SU-DHL-6 (cell line): ENCODE measurements around the gene RPUSD2.

Source experiments
- H2AFZ ChIP-seq: fragments of 200-600 bp; sonication (generic); 2 replicates; pipeline ENCODE4 v1.6.1; 2014; ENCODE audit warnings: low read depth, mild to moderate bottlenecking, moderate library complexity, mixed read lengths, antibody characterized with exemption, low read length; ENCODE audit not compliant: severe bottlenecking
- H3F3A ChIP-seq: fragments of 200-600 bp; shearing (Covaris generic); 2 replicates; pipeline ENCODE4 v1.6.0; 2016; ENCODE audit warnings: antibody characterized with exemption, mild to moderate bottlenecking; ENCODE audit not compliant: insufficient read depth
- H3K27ac ChIP-seq: fragments of 200-600 bp; sonication (generic); 2 replicates; pipeline ENCODE4 v1.5.1; 2016; ENCODE audit warnings: low read depth, mild to moderate bottlenecking, low read length, moderate library complexity, mixed read lengths
- H3K27me3 ChIP-seq: fragments of 200-600 bp; sonication (generic), shearing (Covaris generic); 2 replicates; pipeline ENCODE4 v1.6.0; 2014; ENCODE audit warnings: mild to moderate bottlenecking, low read length
- H3K36me3 ChIP-seq: fragments of 200-600 bp; sonication (generic); 2 replicates; pipeline ENCODE4 v1.6.1; 2014; ENCODE audit warnings: mild to moderate bottlenecking, low read length, mixed read lengths
- H3K4me2 ChIP-seq: fragments of 300-600, 200-600 bp; shearing (Covaris generic), sonication (generic); 2 replicates; pipeline ENCODE4 v1.6.0; 2014; ENCODE audit warnings: low read length, low read depth, mild to moderate bottlenecking; ENCODE audit not compliant: poor library complexity, severe bottlenecking
- H3K4me3 ChIP-seq: fragments of 200-600 bp; sonication (generic); 2 replicates; pipeline ENCODE4 v1.5.1; 2014; ENCODE audit warnings: antibody characterized with exemption, low read length, mild to moderate bottlenecking, mixed read lengths; ENCODE audit not compliant: insufficient read depth, poor library complexity, severe bottlenecking
- H3K79me2 ChIP-seq: fragments of 200-600 bp; sonication (generic); 2 replicates; pipeline ENCODE4 v1.6.1; 2014; ENCODE audit warnings: mild to moderate bottlenecking, low read length, moderate library complexity; ENCODE audit not compliant: insufficient read depth
- H3K9ac ChIP-seq: fragments of 200-600 bp; sonication (generic); 2 replicates; pipeline ENCODE4 v1.7.0; 2014; ENCODE audit warnings: mild to moderate bottlenecking, low read length
- H3K9me2 ChIP-seq: fragments of 200-600 bp; sonication (generic); replicated peaks from 2 replicates; pipeline ENCODE4 v1.6.1; 2014; ENCODE audit warnings: low read length; ENCODE audit not compliant: insufficient read depth
- H3K9me3 ChIP-seq: fragments of 200-600 bp; sonication (generic); 2 replicates; pipeline ENCODE4 v1.6.1; 2014; ENCODE audit warnings: low read length, mixed read lengths; ENCODE audit not compliant: insufficient read depth
- H4K20me1 ChIP-seq: fragments of 200-600 bp; sonication (generic); 2 replicates; pipeline ENCODE4 v1.6.1; 2014; ENCODE audit warnings: low read depth, mild to moderate bottlenecking, antibody characterized with exemption, low read length, moderate library complexity, mixed read lengths
- EZH2phosphoT487 ChIP-seq: fragments of 200-600 bp; sonication (generic), shearing (Covaris generic); conservative IDR thresholded peaks from 2 replicates; pipeline ENCODE4 v1.6.1; 2018; ENCODE audit warnings: mild to moderate bottlenecking, antibody characterized with exemption, low read length, moderate library complexity, mixed read lengths
- TF ChIP-seq, protein P1 (sequence below): fragments of 200-600 bp; sonication (generic); IDR thresholded peaks from one replicate; pipeline ENCODE4 v1.5.1; 2017; ENCODE audit warnings: antibody characterized with exemption, mild to moderate bottlenecking, low read length, moderate library complexity; ENCODE audit not compliant: insufficient read depth, poor library complexity, severe bottlenecking

RPUSD2 gene

DNA sequence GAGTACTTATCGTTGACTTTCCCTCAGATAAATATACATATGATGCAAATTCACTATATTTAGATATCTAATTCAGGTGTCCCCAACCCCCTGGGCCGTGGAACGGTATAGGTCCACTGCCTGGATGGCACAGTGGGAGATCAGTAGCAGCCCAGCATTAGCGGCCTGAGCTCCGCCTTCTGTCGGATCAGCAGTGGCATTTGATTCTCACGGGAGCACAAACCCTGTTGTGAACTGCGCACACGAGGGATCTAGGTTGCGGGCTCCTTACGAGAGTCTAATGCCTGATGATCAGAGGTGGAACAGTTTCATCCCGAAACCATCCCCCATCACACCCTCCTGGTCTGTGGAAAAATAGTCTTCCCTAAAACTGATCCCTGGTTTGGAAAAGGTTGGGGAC is 31.9 kb downstream of the RPUSD2 start:
- H2AFZ ChIP-seq, result no peak overlapping the region
- peaks cover 91% of the 10 kb centered on the region for H3K79me2 ChIP-seq
- TF ChIP-seq EZH2phosphoT487, result no peak
- TF ChIP-seq, protein P1, sequence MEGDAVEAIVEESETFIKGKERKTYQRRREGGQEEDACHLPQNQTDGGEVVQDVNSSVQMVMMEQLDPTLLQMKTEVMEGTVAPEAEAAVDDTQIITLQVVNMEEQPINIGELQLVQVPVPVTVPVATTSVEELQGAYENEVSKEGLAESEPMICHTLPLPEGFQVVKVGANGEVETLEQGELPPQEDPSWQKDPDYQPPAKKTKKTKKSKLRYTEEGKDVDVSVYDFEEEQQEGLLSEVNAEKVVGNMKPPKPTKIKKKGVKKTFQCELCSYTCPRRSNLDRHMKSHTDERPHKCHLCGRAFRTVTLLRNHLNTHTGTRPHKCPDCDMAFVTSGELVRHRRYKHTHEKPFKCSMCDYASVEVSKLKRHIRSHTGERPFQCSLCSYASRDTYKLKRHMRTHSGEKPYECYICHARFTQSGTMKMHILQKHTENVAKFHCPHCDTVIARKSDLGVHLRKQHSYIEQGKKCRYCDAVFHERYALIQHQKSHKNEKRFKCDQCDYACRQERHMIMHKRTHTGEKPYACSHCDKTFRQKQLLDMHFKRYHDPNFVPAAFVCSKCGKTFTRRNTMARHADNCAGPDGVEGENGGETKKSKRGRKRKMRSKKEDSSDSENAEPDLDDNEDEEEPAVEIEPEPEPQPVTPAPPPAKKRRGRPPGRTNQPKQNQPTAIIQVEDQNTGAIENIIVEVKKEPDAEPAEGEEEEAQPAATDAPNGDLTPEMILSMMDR, result no peak
- no peaks in the 10 kb centered on the region; the same call in 1 of the 2 replicates for H3K9me3 ChIP-seq
- H3K4me3 ChIP-seq, result no peak overlapping the region
- no peaks in the 10 kb centered on the region for H4K20me1 ChIP-seq
- no peak overlapping the region for H3K27ac ChIP-seq
- H3F3A ChIP-seq, result no peaks in the 10 kb centered on the region; the same call in 1 of the 2 replicates
- H3K9me2 ChIP-seq, result no peaks in the 10 kb centered on the region
- H3K36me3 ChIP-seq, result peaks cover 22% of the 10 kb centered on the region
- no peaks in the 10 kb centered on the region for H3K27me3 ChIP-seq
- no peak overlapping the region for H3K4me2 ChIP-seq
- no peak overlapping the region for H3K9ac ChIP-seq

DNA sequence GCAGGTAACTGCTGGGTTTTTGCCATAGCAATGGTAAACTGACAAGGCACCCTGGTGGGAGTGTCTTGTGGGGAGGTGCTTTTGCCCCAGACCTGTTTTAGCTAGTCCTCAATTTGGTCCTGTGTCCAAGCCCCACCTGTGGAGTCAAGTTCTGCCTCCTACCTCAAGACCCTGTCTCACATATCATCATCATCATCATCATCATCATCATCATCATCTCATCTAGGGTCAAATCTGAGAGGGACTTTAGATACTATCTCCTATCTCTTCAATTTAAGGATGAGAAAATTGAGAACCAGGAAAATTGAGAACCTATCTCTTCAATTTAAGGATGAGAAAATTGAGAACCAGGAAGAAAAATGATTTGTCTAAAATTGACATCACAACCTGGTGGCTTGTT is 34.8 kb downstream of the RPUSD2 start:
- TF ChIP-seq, protein P1, result no peak
- TF ChIP-seq EZH2phosphoT487, result no peak
- H3K4me3 ChIP-seq, result no peak overlapping the region
- H3K36me3 ChIP-seq, result peaks cover 39% of the 10 kb centered on the region
- no peak overlapping the region for H3K9ac ChIP-seq
- H3K27me3 ChIP-seq, result no peaks in the 10 kb centered on the region
- peaks cover 68% of the 10 kb centered on the region for H3K79me2 ChIP-seq
- H4K20me1 ChIP-seq, result no peaks in the 10 kb centered on the region
- H2AFZ ChIP-seq, result no peak overlapping the region
- H3K27ac ChIP-seq, result no peak overlapping the region
- no peaks in the 10 kb centered on the region; the same call in 1 of the 2 replicates for H3K9me3 ChIP-seq
- H3K4me2 ChIP-seq, result no peak overlapping the region
- no peaks in the 10 kb centered on the region for H3K9me2 ChIP-seq
- H3F3A ChIP-seq, result no peaks in the 10 kb centered on the region; the same call in 1 of the 2 replicates

DNA sequence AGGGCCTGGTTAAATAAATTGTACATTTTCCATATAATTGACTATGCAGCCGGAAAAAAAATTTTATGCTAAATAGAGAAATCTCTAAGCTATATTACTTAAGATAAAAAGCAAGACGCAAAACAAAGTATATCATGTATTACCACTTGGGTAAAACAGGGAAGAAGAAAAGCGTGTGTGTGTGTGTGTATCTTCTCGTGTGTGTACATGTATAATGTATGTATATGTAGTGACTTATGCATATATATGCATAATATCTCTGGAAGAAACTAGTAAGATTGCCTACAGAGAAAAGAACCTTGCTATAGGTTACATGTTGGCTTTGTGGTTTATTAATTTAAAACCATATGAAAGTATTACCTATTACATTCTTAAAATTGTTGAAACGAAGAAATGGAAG is 44.0 kb downstream of the RPUSD2 start:
- H3K36me3 ChIP-seq, result peaks cover 30% of the 10 kb centered on the region; the same call in 1 of the 2 replicates

More for the DNA sequence above, 44.0 kb downstream of the RPUSD2 start:
- Histone ChIP-seq H3K79me2 (no peaks in the 10 kb centered on the region), H3K4me2 (no peak overlapping the region), H4K20me1 (no peaks in the 10 kb centered on the region), H3K27ac (no peak overlapping the region), H3K4me3 (no peak overlapping the region), H2AFZ (no peak overlapping the region), H3F3A (no peaks in the 10 kb centered on the region; the same call in 1 of the 2 replicates), H3K9ac (no peak overlapping the region), H3K9me3 (no peaks in the 10 kb centered on the region), H3K9me2 (no peaks in the 10 kb centered on the region), H3K27me3 (no peaks in the 10 kb centered on the region)
- TF ChIP-seq, protein P1, result no peak
- no peak for TF ChIP-seq EZH2phosphoT487
